Measurements from ENCODE around the gene HTT. TPM values are rescaled to one million over a fixed set of nuclear protein-coding genes. Genes with fewer than 3 reads are reported as not detected.

The HTT gene
- total and polyA plus RNA-seq, 2 of the 13 experiments (the other 11 are each of a cell fraction or from before 2014, with no cell fraction given), result 17.5 to 19.5 TPM

- TF ChIP-seq ZNF407 (CRISPR knock-in tag; IDR thresholded peaks at IDR 0.05; ENCODE audit: not compliant biosample characterization) (no peak), PLSCR1 (CRISPR knock-in tag; IDR thresholded peaks at IDR 0.05; ENCODE audit: borderline replicate concordance) (no peak), ZFP90 (CRISPR knock-in tag; IDR thresholded peaks at IDR 0.05; ENCODE audit: borderline replicate concordance) (no peak), NCOA2 (CRISPR knock-in tag; IDR thresholded peaks at IDR 0.05) (no peak), ZNF232 (CRISPR knock-in tag; IDR thresholded peaks at IDR 0.05; ENCODE audit: borderline replicate concordance) (no peak), CHCHD3 (CRISPR knock-in tag; IDR thresholded peaks at IDR 0.05) (no peak), ZNF720 (CRISPR knock-in tag; IDR thresholded peaks at IDR 0.05) (no peak), KDM1A (CRISPR knock-in tag; IDR thresholded peaks at IDR 0.05) (0 out of 2 replicates have a peak, but pooled peaks have one; percentile 44), ZNF674 (CRISPR knock-in tag; IDR thresholded peaks at IDR 0.05; ENCODE audit: low read depth) (no peak), SALL1 (CRISPR knock-in tag; IDR thresholded peaks at IDR 0.05) (peak; percentile 18; the same call in 1 of the 2 replicates), ZNF256 (CRISPR knock-in tag; conservative IDR thresholded peaks at IDR 0.05) (no peak), FOSL2 (CRISPR knock-in tag; IDR thresholded peaks at IDR 0.05) (no peak), SYNCRIP (IDR thresholded peaks at IDR 0.05; ENCODE audit: insufficient read depth, low read depth, low read length) (no peak), REPIN1 (CRISPR knock-in tag; IDR thresholded peaks at IDR 0.05; ENCODE audit: borderline replicate concordance, low read depth) (peak; percentile 51; the same call in 1 of the 2 replicates), NR1H2 (CRISPR knock-in tag; IDR thresholded peaks at IDR 0.05; ENCODE audit: borderline replicate concordance, low read depth) (no peak)
- TF ChIP-seq, protein P1, sequence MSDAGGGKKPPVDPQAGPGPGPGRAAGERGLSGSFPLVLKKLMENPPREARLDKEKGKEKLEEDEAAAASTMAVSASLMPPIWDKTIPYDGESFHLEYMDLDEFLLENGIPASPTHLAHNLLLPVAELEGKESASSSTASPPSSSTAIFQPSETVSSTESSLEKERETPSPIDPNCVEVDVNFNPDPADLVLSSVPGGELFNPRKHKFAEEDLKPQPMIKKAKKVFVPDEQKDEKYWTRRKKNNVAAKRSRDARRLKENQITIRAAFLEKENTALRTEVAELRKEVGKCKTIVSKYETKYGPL (CRISPR knock-in tag; IDR thresholded peaks at IDR 0.05), result no peak
- TF ChIP-seq, protein P2, sequence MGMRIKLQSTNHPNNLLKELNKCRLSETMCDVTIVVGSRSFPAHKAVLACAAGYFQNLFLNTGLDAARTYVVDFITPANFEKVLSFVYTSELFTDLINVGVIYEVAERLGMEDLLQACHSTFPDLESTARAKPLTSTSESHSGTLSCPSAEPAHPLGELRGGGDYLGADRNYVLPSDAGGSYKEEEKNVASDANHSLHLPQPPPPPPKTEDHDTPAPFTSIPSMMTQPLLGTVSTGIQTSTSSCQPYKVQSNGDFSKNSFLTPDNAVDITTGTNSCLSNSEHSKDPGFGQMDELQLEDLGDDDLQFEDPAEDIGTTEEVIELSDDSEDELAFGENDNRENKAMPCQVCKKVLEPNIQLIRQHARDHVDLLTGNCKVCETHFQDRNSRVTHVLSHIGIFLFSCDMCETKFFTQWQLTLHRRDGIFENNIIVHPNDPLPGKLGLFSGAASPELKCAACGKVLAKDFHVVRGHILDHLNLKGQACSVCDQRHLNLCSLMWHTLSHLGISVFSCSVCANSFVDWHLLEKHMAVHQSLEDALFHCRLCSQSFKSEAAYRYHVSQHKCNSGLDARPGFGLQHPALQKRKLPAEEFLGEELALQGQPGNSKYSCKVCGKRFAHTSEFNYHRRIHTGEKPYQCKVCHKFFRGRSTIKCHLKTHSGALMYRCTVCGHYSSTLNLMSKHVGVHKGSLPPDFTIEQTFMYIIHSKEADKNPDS (CRISPR knock-in tag; IDR thresholded peaks at IDR 0.05), result no peak
These were observed 212.1 kb downstream of the HTT start (continued) for GRCh38 chr4:3286335-3287175.

Data from HepG2 (cell line).